Transverse colon (tissue), 4 donors: ENCODE data around the gene NPPA. TPM values are rescaled to one million over a fixed set of nuclear protein-coding genes. Genes with fewer than 3 reads are reported as not detected.
A peak's percentile ranks its signal among the peaks of the same experiment; 100 is the strongest.

Source experiments
- DNase-seq: peaks from one replicate; pipeline ENCODE4 v3.0.0-alpha.2; 2019
- H3K27ac ChIP-seq, 4 donors: fragments of 200-600 bp; sonication (generic); 2 replicates each; pipeline ENCODE4 v1.5.1; 2016 to 2018; ENCODE audit warnings: inconsistent platforms in 4 of 4
- H3K27me3 ChIP-seq: fragments of 200-600 bp; sonication (generic); 2 replicates; pipeline ENCODE4 v1.5.1; 2017; ENCODE audit warnings: inconsistent platforms
- H3K36me3 ChIP-seq, 4 donors: fragments of 200-600 bp; sonication (generic); 2 replicates each; pipeline ENCODE4 v1.5.1; 2017 to 2019; ENCODE audit warnings: inconsistent platforms in 4 of 4
- H3K4me1 ChIP-seq, 4 donors: fragments of 200-600 bp; sonication (generic); 2 replicates each; pipeline ENCODE4 v1.5.1; 2017 to 2020; ENCODE audit warnings: inconsistent platforms in 4 of 4
- H3K4me3 ChIP-seq, 4 donors: fragments of 200-600 bp; sonication (generic); 1 replicate in 1 of 4; 2 replicates in 3 of 4; pipeline versions ENCODE4 v1.5.1 to v1.6.1; 2017 to 2019; ENCODE audit warnings: inconsistent platforms in 4 of 4
- H3K9me3 ChIP-seq, 2 donors: fragments of 200-600 bp; sonication (generic); 2 replicates each; pipeline ENCODE4 v1.5.1; 2017 to 2019; ENCODE audit warnings: inconsistent platforms in 2 of 2
- CTCF ChIP-seq, 5 experiments: fragments of 200-600 bp in 3 of 5; fragments of 450-650 bp in 2 of 5; sonication (generic) in 3 of 5; IDR thresholded peaks; 1 replicate in 2 of 5; 2 replicates in 3 of 5; pipeline ENCODE4 v1.5.1; 2016 to 2017; ENCODE audit warnings: antibody characterized with exemption in 5 of 5, inconsistent platforms in 3 of 5, mild to moderate bottlenecking in 2 of 5, moderate library complexity in 1 of 5
- EP300 ChIP-seq: sonication (generic); formaldehyde crosslinking; IDR thresholded peaks from one replicate; pipeline ENCODE4 v1.6.1; 2017; ENCODE audit warnings: antibody characterized with exemption, low read depth
- POLR2A ChIP-seq: fragments of 450-650 bp; IDR thresholded peaks from one replicate; pipeline ENCODE4 v1.6.1; 2016; ENCODE audit warnings: antibody characterized with exemption, mild to moderate bottlenecking, moderate library complexity
- POLR2AphosphoS5 ChIP-seq, 3 donors: sonication (generic); formaldehyde crosslinking; IDR thresholded peaks; one replicate each; pipeline ENCODE4 v1.6.1; 2016; ENCODE audit warnings: antibody characterized with exemption in 3 of 3
- WGBS, 2 donors: methylation state at CpG; one replicate each; pipeline ENCODE4 v1.1.5; 2018; ENCODE audit warnings: low coverage in 1 of 2; 5-methylcytosine and 5-hydroxymethylcytosine counted together
- in situ Hi-C, 4 donors: fragments of 200-750 bp; cut with MboI; loops; one replicate each; pipeline versions ENCODE4 v1.15.0 to v1.15.1; 2017; ENCODE audit warnings: low sequenced_read_pairs in 3 of 4, low pct_ligation_motif_present in 1 of 4, low pct_unique_long_range_greater_than_20kb in 1 of 4
- intact Hi-C: fragments of 100-400 bp; cut with DNase I; formaldehyde crosslinking; loops from one replicate; pipeline ENCODE4 v1.15.1; 2023; ENCODE audit warnings: low total_unique reads
- small RNA-seq, 4 donors: library from RNA; depleted of rRNA; stranded (forward); fragments of <200 nt; gene quantifications; one replicate each; pipeline ENCODE3, GENCODE V24; 2016
- total RNA-seq, 4 donors: library from RNA; depleted of rRNA; stranded (reverse); fragments of >200 nt; gene quantifications; one replicate each; pipeline ENCODE4 v1.1.0, GENCODE V29; 2016

NPPA gene
- total RNA-seq, 4 donors from 2014 or later, result not detected

- TF ChIP-seq CTCF (IDR thresholded peaks at IDR 0.05) (no peak), POLR2AphosphoS5 (IDR thresholded peaks at IDR 0.05) (no peak), EP300 (no peak), POLR2A (no peak)
- peaks cover 11 to 30% (median 24%) of the 10 kb centered on the region in 4 donors for H3K4me1 ChIP-seq
- H3K36me3 ChIP-seq, result peaks cover 0 to 20% (median 4%) of the 10 kb centered on the region in 4 donors
- DNase-seq, result no peak
- 97% methylated on average over 9 of the region's 9 CpGs; no CpG with 5 or more reads in 1 of the 2 donors for WGBS, 2 donors
- in situ Hi-C loops (no loop called here), intact Hi-C loops (loop anchor here (10.0 kb wide), 1 partner anchor 65 kb away; the partner anchor contains the start of gene AGTRAP)
- H3K27me3 ChIP-seq, result no peaks in the 10 kb centered on the region
- H3K27ac ChIP-seq, result no peak overlapping the region
- no peaks in the 10 kb centered on the region for H3K9me3 ChIP-seq
- H3K4me3 ChIP-seq, result no peak overlapping the region
Measured at GRCh38 chr1:11799896-11800295, 47.7 kb downstream of the NPPA start.

GRCh38 chr1:11799099-11799498 lies 48.5 kb downstream of the NPPA start:
- no peaks in the 10 kb centered on the region for H3K9me3 ChIP-seq
- WGBS, 2 donors, result 97 to 100% methylated on average over 1 to 5 of the region's 5 CpGs
- H3K27ac ChIP-seq, result no peak overlapping the region
- intact Hi-C loops (no loop called here), in situ Hi-C loops (no loop called here)
- H3K4me3 ChIP-seq, result no peak overlapping the region
- H3K27me3 ChIP-seq, result no peaks in the 10 kb centered on the region
- DNase-seq, result no peak
- H3K4me1 ChIP-seq, result peaks cover 4 to 22% (median 16%) of the 10 kb centered on the region in 4 donors
- TF ChIP-seq POLR2A (no peak), POLR2AphosphoS5 (IDR thresholded peaks at IDR 0.05) (no peak), EP300 (no peak)
- peaks cover 0 to 21% (median 5%) of the 10 kb centered on the region in 4 donors for H3K36me3 ChIP-seq

GRCh38 chr1:11797525-11798216 lies 49.9 kb downstream of the NPPA start:
- no peak overlapping the region for H3K4me3 ChIP-seq
- peak overlapping the region in 1 of 4 donors; percentile 25 for H3K27ac ChIP-seq
- no peaks in the 10 kb centered on the region for H3K9me3 ChIP-seq
- no peak for DNase-seq
- peaks cover 0 to 8% (median 2%) of the 10 kb centered on the region in 4 donors for H3K4me1 ChIP-seq
- peaks cover 0 to 27% (median 7%) of the 10 kb centered on the region in 4 donors for H3K36me3 ChIP-seq
- 82 to 92% methylated on average over 5 to 6 of the region's 6 CpGs for WGBS, 2 donors
- H3K27me3 ChIP-seq, result no peaks in the 10 kb centered on the region
- in situ Hi-C loops (no loop called here), intact Hi-C loops (no loop called here)
- TF ChIP-seq POLR2AphosphoS5 (IDR thresholded peaks at IDR 0.05) (no peak), CTCF (IDR thresholded peaks at IDR 0.05) (no peak)

DNA sequence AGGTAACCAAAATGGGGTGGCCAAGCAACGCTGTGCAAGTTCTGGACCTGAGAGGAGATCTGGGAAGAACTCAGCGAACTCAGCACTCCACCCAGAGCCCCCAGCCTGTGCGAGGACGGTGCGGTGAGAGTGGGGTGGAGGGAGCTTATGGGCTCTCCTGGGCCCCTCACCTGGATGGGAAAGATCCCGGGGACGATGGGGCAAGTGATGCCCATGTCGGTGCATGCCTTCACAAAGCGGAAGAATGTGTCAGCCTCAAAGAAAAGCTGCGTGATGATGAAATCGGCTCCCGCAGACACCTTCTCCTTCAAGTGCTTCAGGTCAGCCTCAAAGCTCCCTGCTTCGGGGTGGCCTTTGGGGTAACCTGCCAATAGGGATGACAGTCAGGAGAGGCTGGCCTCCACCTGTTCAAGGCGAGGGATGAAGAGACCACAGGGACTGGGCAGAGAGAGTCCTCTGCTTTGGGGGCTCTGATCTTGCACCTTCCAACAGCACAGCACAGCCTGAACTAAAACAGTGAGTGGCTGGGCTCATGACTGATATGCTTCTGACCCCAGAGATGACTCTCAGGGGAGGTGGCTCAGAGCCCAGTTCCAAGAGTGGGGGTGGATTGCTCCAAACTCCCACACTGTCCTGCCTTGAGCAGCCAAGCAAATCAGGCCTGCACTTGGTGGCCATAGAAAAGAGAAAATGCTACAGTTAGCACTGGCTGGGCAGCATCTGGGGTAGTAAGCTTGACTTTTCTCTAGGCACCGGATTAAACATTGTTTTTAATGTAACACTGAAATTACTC lies 51.4 kb downstream of the NPPA start:
- H3K4me1 ChIP-seq, result peaks cover 2 to 6% (median 4%) of the 10 kb centered on the region in 4 donors
- no peaks in the 10 kb centered on the region for H3K27me3 ChIP-seq
- in situ Hi-C loops, result no loop called here
- H3K27ac ChIP-seq, result no peak overlapping the region
- no peak overlapping the region for H3K4me3 ChIP-seq
- intact Hi-C loops, result no loop called here
- TF ChIP-seq POLR2AphosphoS5 (IDR thresholded peaks at IDR 0.05), result no peak
- TF ChIP-seq CTCF (IDR thresholded peaks at IDR 0.05), result no peak
- TF ChIP-seq EP300, result no peak
- TF ChIP-seq POLR2A, result no peak
- H3K36me3 ChIP-seq, result peaks cover 0 to 27% (median 7%) of the 10 kb centered on the region in 4 donors
- no peaks in the 10 kb centered on the region for H3K9me3 ChIP-seq
- 93% methylated on average over 14 of the region's 15 CpGs; no CpG with 5 or more reads in 1 of the 2 donors for WGBS, 2 donors
- no peak for DNase-seq

Small RNA genes within 50 kb of the gene (small RNA-seq; reads per million reads assigned to genes)
- gene RF02156 (0 reads per million in 4 donors), gene RF02157 (0 reads per million in 4 donors), gene RF02158 (0 reads per million in 4 donors)

Other genes with a start within 250 kb of the NPPA start
- gene FBXO2, start 193.4 kb downstream of the NPPA start, total RNA-seq, result 1 to 10 TPM in 1 of 4 donors, under 1 TPM in 1, not detected in 2; 0.82 to 3.7 TPM
- gene FBXO44, start 192.9 kb downstream of the NPPA start, total RNA-seq, result 10 to 100 TPM in 2 of 4 donors, 1 to 10 TPM in 2; 3.2 to 10.5 (median 6.9) TPM
- 1 to 10 TPM; 4.4 to 8.9 (median 5.2) TPM for gene FBXO6, start 183.6 kb downstream of the NPPA start, total RNA-seq
- 10 to 100 TPM in 1 of 4 donors, 1 to 10 TPM in 3; 5.2 to 11.4 (median 7.1) TPM for gene MAD2L2, start 166.6 kb downstream of the NPPA start, total RNA-seq
- gene DRAXIN, start 156.1 kb downstream of the NPPA start, total RNA-seq, result under 1 TPM in 2 of 4 donors, not detected in 2; 0.14 to 0.16 TPM
- 10 to 100 TPM in 3 of 4 donors, 1 to 10 TPM in 1; 1.2 to 27.0 (median 22.7) TPM for gene AGTRAP, start 111.6 kb downstream of the NPPA start, total RNA-seq
- under 1 TPM in 1 of 4 donors, not detected in 3; 0.48 TPM for gene C1orf167, start 85.6 kb downstream of the NPPA start, total RNA-seq
- gene MTHFR, start 41.8 kb downstream of the NPPA start, total RNA-seq, result 100 to 1,000 TPM in 1 of 4 donors, 10 to 100 TPM in 3; 42.8 to 141 (median 48.3) TPM
- gene CLCN6, start 41.6 kb downstream of the NPPA start, total RNA-seq, result 100 to 1,000 TPM in 1 of 4 donors, 10 to 100 TPM in 3; 14.0 to 184 (median 30.7) TPM
- not detected for gene NPPB, start 11.2 kb upstream of the NPPA start, total RNA-seq
- 100 to 1,000 TPM; 140 to 265 (median 201) TPM for gene KIAA2013, start 78.6 kb upstream of the NPPA start, total RNA-seq
- gene PLOD1, start 86.9 kb upstream of the NPPA start, total RNA-seq, result 10 to 100 TPM; 28.8 to 56.3 (median 41.2) TPM
- gene MFN2, start 132.7 kb upstream of the NPPA start, total RNA-seq, result 10 to 100 TPM; 72.1 to 92.8 (median 75.6) TPM
- gene MIIP, start 171.7 kb upstream of the NPPA start, total RNA-seq, result 10 to 100 TPM; 24.4 to 33.6 (median 27.7) TPM
- under 1 TPM in 1 of 4 donors, not detected in 3; 0.16 TPM for gene TNFRSF8, start 215.5 kb upstream of the NPPA start, total RNA-seq